HCEC 1CT (cell line): ENCODE measurements around the gene TRAPPC6A.

Source experiments
- DNase-seq: peaks from one replicate; pipeline ENCODE4 v3.0.0-alpha.2; 2017

The TRAPPC6A gene

DNA sequence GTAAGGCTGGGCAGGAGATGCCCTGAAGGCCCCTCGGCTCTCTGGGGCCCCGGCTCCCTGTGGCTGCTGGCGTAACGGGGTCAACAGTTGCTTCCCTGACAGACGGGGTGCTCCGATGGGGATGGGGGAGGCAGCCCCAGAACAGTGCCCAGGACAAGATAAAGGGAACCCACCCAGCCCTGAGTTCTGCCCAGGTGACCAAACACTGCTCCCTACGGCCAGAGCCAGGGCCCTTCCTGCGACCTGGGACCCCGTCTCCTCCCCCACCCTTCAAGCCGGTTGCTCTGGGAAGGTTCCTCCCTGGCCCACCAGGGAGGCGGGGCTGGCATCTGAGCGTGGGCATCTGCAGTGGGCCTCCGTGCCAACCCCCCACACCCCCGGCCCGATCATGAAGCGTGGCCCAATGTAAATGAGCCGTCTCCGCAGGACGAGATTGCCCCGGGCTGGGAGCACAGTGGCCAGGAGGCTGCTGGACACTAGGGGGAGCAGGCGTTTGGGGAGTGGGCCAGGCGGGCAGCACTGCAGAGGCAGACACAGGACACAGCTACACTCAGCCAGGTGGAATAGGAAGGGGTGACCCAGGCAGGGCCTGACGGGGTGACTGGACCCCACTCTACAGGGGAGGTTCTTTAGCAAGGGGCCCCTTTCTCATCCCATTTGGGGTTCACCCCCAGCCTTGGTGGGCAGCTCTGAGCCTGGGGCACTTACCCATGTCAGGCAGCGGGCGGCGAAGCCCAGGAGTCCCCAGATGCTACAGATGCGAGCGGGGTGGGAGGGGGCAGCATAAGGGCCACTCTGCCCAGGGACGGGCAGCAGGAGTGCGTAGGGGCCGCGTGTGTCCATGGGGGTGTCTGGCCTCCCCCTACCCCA is 16.1 kb downstream of the TRAPPC6A start:
- DNase-seq = no peak

DNA sequence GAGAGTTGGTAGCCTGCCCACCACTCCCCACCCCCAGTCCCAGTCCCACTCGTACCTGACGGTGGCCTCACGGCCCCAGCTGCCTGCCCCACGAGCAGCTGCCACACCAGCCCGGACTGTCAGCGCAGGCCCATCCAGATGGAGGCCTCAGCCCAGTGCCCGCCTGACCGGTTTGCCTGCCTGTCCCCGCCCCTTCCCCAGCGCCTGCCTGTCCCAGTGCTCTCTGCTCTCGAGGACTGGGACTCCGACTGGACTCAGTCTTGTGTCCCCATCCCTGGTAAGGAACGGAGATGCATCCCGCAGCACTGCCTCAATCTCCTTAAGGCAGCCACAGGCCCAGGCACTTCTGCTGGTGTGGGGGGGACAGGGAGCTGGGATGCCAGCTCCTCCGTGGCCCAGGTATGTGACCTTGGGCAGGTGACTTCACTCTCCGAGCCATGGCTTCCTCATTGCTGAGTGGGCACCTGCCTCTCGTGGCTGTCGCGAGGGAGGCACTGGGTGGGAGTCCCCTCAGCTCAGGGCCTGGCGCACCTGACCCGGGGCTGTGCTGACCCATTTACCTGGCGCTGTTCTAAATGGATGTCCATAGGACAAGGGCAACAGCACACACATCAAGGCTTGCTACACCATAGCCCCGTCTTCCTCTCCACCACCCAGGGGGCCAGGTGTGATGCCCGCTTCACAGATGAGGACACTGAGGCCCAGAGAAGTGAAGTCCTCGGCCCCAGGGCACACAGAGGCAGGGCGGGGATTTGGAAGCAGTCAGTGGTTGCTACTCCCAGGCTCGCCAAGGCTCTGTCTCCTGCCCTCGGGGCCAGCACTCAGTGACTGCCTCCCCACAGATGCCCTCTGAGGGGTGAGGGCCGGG is 16.9 kb downstream of the TRAPPC6A start, which contains the start of gene NKPD1:
NKPD1 (minus strand) TSS at position 113 of the 868 bp plus-strand sequence. CDS start 832 bp downstream, outside the sequence.
- no peak for DNase-seq

DNA sequence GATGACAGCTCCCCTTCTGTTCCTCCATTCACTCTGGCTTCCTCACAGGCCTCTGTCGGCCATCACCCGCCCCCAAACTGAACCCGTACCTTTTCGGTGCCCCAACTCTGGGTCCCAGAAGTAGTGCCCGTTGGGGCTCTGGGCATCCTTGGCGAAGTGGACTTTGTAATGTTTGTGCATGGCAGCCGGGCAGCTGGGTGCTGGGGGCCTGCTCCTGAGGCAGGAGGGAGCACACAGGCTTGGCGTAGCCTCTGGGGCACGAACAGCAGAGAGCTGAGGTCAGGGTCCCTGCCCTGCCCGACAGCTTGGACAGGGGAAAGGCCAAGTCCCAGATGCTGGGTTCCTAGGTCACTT is 18.1 kb downstream of the TRAPPC6A start:
- DNase-seq = no peak

DNA sequence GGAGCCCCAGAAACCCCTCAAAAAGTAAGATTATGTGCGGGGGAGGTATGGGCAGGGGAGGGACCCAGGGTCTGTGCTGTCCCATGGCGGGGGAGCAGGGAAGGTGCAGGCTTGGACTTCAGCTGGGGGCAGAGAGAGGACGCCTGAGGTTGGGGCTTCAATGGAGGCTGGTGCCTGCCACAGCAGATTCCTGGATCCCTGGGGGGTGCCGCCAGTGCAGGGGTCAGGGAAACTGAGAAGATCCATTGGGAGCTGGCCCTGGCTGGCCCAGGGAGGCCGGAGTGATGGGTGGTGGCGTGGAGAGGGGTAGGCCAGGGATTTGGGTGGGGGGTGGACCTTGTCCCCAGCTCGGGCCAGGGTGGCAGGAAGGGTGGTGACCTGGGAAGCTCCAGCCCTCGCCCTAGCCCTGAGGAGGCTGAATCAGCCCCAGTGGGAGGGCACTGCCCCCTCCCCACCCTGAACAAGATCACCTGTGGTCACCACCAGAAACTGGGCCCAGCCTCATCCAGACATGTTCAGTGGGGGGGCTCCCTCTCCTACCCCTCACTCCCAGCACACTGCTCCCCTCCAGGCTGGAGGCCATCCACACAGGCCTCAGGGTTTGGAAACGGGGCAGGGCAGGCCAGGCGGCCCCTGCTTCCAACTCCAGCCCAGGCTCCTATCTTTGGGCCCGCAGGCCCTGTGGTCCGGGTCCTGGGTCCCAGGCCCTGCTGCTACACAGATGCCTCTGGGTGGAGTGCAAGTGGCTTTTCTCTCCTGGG is 18.6 kb downstream of the TRAPPC6A start:
- DNase-seq = no peak

DNA sequence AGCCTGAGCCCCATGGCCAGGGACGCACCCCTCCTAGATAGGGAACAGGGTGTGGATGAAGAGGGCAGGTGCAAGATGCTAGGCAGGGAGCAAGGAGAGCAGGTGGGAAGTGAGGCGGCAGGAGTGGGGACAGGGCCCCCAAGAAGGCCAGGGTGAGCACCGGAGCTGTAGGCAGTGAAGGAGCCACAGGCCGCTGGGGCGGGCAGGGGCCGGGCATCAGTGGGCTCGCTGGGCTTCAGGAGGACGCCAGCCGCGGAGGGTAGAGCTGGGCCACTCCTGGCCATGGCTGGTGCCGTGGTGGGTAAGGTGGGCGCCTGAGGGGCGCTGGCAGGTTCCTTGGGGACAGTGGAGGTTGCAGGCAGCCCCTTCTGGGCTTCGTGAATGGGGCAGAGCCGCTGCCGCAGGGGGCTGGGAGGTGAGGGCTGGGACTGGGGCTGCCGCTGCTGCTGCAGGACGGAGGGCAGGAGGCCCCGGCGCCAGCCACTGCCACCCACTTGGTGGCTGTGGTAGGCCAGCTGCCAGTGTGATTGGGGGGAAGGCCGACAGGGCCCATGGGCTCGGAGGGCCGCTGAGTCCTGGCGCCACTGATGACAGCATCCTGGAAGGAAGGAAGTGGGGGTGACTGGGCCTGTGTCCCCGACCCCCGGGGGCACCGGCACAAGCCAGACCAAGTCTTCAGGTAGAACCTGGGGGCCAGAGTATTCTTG is 19.4 kb downstream of the TRAPPC6A start:
- no peak for DNase-seq

DNA sequence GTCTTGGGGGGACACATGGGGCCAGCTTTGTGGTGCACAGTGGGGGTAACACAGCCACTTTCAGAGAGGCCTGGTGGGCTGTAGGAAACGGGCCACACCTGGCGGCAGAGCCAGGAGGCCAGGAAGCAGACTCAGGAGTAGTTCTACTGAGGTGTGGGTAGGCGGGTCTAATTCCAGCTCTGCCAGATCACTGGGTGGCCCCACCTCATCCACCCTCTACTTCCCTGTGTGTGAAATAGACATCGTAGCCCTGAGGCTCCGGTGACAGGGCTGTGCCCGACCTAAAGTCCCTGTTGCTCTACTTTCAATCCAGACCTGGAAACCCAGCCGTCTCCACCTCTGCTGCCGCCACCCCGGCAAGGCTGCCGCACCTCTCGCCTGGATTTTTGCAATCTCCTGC is 21.3 kb downstream of the TRAPPC6A start:
- no peak for DNase-seq

DNA sequence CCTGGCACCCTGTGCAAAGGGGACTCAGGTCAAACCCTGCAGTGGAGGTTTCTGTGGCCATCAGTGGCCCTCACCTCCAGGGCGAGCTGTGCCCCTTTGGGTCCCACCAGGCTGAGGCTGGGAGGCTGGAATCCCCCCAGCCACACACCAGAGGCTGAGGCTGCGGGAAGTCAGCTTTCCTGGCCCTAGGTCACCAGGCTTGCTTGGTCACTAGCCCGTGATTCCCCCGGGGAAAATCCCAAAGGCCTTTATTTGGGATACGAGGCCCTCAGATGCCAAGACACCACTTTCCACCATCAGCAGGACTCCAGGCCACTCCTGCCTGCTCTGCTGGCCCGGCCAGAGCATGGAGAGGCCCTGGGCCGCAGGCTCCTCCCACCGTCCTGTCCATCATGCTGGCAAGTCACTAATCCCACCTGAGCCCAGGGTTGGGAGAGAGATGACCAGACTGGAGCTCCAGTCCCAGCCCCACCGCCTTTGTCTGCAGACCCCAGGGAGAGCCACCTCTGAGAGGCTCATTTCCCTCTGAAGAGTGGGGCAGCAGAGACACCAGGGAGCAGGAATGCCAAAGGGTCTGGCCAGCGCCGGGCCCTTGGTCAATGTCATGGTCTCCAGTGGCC is 21.9 kb downstream of the TRAPPC6A start:
- no peak for DNase-seq

DNA sequence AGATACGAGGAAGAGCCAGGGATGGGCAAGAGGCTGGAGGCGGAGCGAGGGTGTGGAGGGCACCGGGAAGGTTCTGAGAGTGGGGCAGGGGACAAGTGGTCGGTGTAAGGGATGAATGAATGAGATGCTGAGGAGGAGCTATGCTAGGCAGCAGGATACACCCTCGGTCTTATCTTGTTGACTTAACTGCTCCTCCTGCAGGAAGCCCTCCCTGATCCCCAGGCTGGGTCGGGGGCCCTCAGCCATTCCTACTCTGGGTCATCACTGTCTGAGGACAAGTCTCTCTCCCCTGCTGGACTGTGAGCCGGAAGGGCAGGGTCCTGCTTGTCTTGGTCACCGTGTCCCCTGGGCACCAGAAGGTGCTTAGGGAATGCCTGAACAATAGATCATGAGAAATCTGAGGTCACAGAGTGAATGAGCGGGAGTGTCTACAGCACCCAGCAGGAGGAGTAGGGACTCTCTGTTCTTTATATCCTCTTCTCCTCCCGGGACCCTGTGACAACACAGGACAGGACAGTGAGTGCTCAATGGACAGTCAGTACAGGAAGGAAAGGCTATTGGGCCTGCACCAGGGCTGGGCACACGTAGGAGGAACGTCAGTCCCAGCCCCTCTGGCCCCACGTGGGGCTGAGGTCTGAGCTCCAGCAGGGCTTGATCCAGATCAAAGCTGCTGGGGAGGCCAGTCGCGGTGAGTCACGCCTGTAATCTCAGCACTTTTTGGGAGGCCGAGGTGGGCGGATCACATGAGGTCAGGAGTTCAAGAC is 23.8 kb downstream of the TRAPPC6A start:
- peak; percentile 83 for DNase-seq

DNA sequence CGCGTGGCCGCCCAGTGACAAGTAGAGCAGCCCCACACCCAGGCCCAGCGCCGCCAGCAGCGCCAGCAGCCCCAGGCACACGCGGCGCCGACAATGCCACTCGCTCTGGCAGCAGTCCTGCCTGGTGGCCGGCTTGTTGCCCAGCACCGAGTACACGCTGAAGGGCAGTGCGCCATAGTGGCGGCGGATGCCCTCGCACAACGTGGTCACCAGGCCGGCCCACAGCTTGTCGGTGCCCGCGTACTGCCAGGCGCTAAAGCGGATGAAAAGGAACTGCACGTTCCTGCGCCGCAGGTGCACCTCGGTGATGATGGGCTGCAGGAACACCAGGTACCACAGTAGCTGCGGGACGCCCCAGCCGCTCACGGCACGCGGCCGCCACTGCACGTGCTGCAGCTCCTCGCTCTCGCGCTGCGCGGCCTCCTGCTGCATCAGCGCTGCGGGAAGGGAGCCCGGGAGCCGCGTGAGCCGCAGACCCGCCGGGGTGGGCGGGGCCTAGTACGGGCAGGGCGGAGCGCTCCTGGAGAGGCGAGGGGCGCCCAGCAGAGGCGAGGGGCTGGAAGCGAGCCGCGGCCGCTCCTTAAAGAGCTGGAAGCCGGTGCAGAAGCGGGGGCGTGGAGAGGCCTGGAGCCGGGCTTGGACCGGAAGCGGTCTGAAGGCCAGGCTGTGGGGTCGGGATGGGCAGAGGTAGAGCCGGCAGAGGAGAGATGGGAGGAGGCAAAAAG is 24.5 kb downstream of the TRAPPC6A start:
- DNase-seq = no peak

DNA sequence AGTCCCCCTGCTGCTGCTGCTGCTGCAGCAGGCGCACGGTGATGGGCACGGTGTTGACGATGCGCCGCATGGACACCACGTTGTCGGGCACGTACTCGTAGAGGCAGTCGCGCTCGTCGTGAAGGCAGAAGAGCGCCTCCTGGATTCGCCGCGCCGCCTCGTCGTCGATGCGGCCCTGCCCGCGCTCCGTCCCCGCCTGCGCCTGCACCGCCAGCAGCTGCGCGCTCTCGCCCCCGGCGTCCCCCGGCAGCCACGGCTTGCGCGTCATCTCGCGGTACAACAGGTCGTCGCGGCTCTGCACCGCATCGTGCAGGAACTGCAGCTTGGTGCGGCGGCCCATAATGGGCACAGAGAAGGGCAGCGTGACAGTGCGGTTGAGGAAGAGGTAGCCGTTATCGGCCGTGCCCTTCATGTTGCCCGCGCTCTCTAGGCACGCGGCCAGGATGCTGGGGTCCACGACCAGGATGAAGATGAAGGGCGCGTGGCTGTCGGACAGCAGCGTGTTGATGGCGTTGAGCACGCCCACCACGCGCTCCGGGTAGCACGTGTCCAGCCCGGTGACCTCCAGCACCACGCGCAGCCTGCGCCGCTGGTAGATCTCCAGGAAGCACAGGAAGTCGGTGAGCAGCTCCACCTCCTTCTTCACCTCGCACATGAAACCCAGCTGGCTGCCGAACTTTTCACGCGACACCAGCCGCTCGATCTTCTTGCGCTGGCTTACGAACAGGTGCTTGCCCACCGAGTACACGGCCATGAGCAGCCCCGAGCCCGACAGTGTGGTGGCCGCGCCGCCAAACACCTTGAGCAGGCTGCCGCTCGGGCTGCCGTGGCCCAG is 25.3 kb downstream of the TRAPPC6A start:
- no peak for DNase-seq

DNA sequence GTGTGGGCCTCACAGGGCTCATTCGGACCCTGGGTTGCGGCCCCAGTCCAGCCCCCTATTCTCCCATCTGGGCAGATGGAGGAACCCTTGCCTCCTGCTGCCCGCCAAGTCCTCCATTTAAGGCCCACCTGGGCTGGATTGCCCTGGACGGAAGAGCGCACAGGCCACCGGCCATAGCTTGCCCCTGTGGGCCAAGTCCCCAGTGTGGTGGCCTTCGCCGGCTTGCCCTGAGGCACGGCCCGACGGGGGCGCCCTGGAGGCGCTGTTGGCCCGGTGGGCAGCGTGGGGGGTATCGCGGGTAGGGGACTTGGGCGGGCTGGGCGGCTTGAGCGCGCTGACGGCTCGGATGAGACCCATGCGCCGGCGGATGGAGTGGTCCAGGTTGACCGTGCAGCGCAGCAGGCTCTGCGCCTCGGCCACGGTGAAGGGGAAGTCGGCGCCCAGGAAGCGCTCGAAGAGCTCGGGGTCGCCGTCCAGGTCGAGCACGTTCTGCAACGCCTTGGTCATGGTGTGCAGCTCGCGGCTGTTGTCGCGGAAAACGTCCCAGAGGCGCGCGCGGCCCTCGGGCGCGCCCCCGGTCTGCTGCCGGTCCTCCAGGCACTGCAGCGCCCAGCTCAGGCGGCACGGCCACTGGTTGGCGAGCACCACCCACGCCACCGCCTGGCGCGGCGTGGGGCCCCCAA is 26.1 kb downstream of the TRAPPC6A start:
- no peak for DNase-seq

DNA sequence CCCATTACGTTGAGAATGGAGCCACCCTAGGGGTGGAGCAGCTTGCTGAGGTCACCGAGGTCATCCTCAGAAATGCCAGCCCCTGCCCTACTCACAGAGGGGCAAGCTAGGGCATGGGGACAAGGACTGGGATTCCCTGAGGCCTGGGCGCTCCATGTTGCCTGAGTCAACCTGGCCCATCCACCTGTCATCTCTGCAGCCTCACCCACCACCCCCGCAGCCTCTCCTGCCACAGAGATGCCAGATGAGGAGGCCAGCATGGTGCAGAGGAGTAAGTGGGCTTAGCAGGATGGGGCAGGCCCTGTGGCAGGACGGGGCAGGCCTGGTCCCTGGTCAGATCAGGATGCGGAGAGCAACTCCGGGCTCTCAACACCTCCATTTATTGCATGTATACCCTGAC is 26.7 kb downstream of the TRAPPC6A start:
- DNase-seq = no peak

DNA sequence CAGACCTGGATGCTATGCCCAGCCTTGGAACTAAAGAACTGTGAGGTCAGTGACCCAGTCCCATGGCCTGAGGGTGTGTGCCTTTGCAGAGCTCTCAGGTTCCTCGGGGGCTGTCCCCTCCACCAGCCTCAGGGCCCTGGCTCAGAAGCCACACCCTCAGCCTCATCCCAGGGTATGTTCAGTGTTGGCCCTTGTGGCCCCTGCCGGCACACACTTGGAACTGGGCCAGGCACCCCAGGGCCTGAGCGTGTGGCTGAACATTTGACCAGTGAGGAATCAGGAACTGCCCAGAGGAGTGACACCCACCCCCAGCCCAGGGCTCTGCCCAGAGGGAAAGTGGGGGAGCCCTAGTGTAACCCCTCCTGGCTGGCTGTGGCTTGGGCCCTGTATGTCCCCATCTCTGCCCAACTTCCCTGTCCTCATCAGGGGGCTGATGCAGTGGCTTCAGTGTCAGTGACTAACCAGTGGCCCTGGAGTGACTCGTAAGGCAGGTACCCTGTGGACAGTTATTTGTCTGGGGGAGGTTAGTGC is 27.2 kb downstream of the TRAPPC6A start:
- no peak for DNase-seq

DNA sequence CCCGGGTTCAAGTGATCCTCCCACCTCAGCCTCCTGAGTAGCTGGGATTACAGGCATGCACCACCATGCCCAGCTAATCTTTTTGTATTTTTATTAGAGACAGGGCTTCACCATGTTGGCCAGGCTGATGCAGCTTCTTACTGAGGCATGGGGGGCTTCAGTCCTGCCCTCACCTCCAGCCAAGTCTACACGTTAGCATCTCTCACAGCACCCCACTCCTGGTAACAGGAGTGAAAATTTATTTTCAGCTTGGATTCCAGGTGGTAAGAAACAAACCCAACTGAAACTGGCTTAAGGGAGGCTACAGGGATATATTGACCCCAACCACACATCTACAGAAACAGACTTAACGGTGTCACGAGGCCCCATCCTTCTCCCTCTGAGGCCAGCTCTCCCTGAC is 27.9 kb downstream of the TRAPPC6A start:
- DNase-seq = no peak

DNA sequence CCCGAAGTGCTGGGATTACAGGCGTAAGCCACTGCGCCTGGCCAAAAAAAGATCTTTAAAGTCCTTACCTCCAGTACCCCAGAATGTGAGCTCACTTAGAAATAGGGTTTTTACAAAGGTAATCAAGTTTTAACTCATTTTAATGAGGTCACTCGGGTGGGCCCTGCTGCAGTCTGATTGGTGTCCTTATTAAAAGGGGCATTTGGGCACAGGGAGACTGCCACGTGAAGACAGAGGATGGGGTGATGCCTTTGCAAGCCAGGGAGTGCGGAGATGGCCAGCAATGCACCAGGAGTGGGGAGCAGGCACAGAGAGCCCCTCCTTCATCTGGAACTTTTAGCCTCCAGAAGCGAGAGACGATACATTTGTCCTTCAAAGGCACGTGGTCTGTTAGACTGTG is 28.9 kb downstream of the TRAPPC6A start:
- no peak for DNase-seq

DNA sequence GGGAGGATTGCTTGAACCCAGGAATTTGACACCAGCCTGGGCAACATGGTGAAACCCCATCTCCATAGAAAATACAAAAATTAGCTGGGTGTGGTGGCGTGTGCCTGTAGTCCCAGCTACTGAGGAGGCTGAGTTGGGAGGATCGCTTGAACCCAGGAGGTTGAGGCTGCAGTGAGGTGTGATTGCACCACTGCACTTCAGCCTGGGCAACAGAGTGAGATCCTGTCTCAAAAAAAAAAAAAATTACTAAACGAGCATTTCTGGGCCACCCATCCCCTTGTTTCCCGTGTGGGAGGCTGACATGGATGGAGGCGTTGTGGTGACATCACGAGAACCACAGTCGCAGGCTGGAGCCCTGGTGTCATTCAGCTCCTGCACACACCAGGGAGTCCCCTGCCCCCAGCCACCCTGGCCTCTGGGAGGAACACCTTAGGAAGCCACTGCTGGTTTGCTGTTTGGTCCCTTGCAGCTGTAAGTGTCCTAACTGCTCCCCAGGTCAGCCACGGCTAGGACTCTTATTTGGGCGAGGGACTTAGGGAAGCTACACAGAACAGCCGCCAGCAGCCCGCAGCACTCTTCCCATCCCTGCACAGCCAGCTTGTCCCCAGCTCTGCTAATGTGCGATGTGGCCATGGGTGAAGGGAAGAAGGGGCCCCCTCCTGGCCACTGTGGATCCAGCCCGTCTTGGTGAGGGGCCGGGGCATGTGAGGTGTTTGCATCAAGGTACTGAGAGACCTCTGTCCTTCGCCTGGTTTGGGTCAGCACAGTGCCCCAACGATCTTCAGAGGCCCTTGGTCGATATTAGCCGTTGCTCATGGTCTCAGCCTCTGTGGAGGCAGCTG is 30.0 kb downstream of the TRAPPC6A start:
- no peak for DNase-seq

DNA sequence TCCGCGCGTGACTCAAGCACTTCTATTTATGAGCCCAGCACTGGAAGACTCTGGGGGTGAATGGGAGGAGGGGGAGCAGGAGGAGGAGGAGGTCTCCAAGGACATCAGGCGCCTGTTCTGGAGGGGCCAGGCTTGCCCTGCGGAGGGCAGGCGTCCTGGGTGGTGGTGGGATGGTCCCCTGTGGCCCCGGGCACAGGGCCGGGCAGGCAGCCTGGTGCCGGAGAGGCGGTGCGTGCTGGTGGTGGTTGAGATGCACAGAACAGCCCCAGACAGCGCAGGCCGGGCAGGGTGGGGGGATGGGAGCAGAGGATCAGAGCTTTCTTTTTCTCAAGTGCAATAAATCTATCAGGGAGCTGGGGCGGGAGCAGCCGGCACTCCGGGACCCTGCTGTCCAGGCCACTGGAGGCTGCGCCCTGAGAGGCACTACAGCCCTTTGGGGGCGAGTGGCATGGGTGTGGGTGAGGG is 31.3 kb downstream of the TRAPPC6A start:
- no peak for DNase-seq

DNA sequence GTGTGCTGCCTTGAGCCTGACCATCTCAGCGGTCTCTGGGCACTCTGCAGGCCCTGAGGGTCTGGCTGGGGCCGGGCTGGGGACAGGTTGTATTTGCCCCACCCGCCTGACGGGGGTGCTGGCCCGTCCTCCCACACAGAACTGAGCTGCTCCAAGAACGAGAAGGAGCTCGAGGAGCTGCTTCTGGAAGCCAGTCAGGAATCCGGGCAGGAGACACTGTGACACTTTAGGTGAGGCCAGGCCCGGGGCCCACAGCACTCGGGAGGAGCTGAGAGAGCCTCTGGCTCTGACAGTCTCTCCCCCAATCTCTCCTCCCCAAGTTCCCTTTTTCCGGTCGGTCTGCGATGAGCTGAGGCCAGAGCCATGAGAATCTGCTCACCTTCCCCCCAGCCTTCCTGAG is 31.8 kb downstream of the TRAPPC6A start:
- no peak for DNase-seq
